Activated naive CD4-positive, alpha-beta T cell treated with Interleukin-2 at 50 U/mL for 16 hours (primary cell): ENCODE data around the gene ADAM15.

Experiments used
- DNase-seq: peaks from one replicate; pipeline ENCODE4 v3.0.0-alpha.2; 2020

Gene ADAM15

GRCh38 chr1:155092131-155092530 is 41.0 kb downstream of the ADAM15 start:
- DNase-seq, result no peak

GRCh38 chr1:155092641-155093040 is 41.5 kb downstream of the ADAM15 start:
- DNase-seq, result no peak

GRCh38 chr1:155093911-155094621 is 43.0 kb downstream of the ADAM15 start:
- no peak for DNase-seq

GRCh38 chr1:155094622-155094948 is 43.5 kb downstream of the ADAM15 start:
- DNase-seq, result no peak

GRCh38 chr1:155099331-155099730 is 48.2 kb downstream of the ADAM15 start:
- no peak for DNase-seq

- DNase-seq, result no peak
Observed at GRCh38 chr1:155103325-155103724, 52.2 kb downstream of the ADAM15 start.

GRCh38 chr1:155104605-155105534 is 53.8 kb downstream of the ADAM15 start:
- DNase-seq, result no peak

- no peak for DNase-seq
Observed at GRCh38 chr1:155105604-155106011, 54.5 kb downstream of the ADAM15 start.

GRCh38 chr1:155106862-155107261 is 55.7 kb downstream of the ADAM15 start:
- DNase-seq, result no peak

- DNase-seq, result no peak
Observed at GRCh38 chr1:155107309-155108264, 56.5 kb downstream of the ADAM15 start.

- DNase-seq, result no peak
Observed at GRCh38 chr1:155108296-155108695, 57.2 kb downstream of the ADAM15 start.

- no peak for DNase-seq
Observed at GRCh38 chr1:155110381-155110780, 59.3 kb downstream of the ADAM15 start.

GRCh38 chr1:155110826-155111225 is 59.7 kb downstream of the ADAM15 start:
- no peak for DNase-seq
